ENCODE measurements around the gene TICAM2. TPM values are rescaled to one million over a fixed set of nuclear protein-coding genes. Genes with fewer than 3 reads are reported as not detected.
A peak's percentile ranks its signal among the peaks of the same experiment; 100 is the strongest.

The TICAM2 gene
- total and polyA plus RNA-seq, 9 of the 15 experiments (the other 6 are each of a cell fraction or from before 2014, with no cell fraction given): 0.15 to 1.8 (median 0.98) TPM

- Histone ChIP-seq H4K20me1 (replicated peaks; ENCODE audit: control insufficient read depth, insufficient read depth, low read length) (no peaks in the 10 kb centered on the region), H3K9me1 (ENCODE audit: control insufficient read depth, insufficient read depth, low read length) (no peaks in the 10 kb centered on the region), H3K27ac (ENCODE audit: extremely low read depth, low read depth, low read length) (no peak overlapping the region), H3K4me2 (ENCODE audit: insufficient read depth, low read length) (no peak overlapping the region), H3K4me3 (no peak overlapping the region), H3K36me3 (ENCODE audit: control insufficient read depth, insufficient read depth, low read length) (peaks cover 60% of the 10 kb centered on the region), H3K9me3 (replicated peaks; ENCODE audit: control insufficient read depth, insufficient read depth, low read depth, low read length) (no peaks in the 10 kb centered on the region), H3K9ac (ENCODE audit: insufficient read depth in 1 of 2, low read depth in 2 of 2, low read length in 2 of 2) (no peak overlapping the region), H3K4me1 (replicated peaks in 1 of 2; ENCODE audit: control insufficient read depth in 2 of 2, insufficient read depth in 2 of 2, low read length in 2 of 2) (no peaks in the 10 kb centered on the region), H2AFZ (ENCODE audit: low read depth, low read length) (no peak overlapping the region), H3K79me2 (ENCODE audit: control insufficient read depth, insufficient read depth, low read length) (peaks cover 25% of the 10 kb centered on the region; the same call in 1 of the 3 replicates), H3K27me3 (ENCODE audit: control insufficient read depth in 2 of 2, insufficient read depth in 2 of 2, low read length in 2 of 2) (no peaks in the 10 kb centered on the region)
- DNase-seq (ENCODE audit: extremely low read depth in 1 of 4, low spot score in 3 of 4): no peak
- in situ Hi-C loops (cut with MboI): no loop called here
- ChIA-PET CTCF (ENCODE audit: low intra/inter-chr PET ratio) (no interaction called here), POLR2A (interaction anchor here (1.0 to 1.4 kb wide), 3 partner anchors 9 to 12 kb away, joined by 3 to 5 read pairs (median 4); partner anchors contain the start of gene TICAM2)
- FAIRE-seq: no peak
- peak; percentile 64; the same call in 2 of the 3 replicates for ATAC-seq
- TF ChIP-seq POLR2A (conservative IDR thresholded peaks at IDR 0.05) (peak; percentile 57), NFE2 (IDR thresholded peaks at IDR 0.05; ENCODE audit: low read depth) (no peak), MED1 (CRISPR knock-in tag; IDR thresholded peaks at IDR 0.05; ENCODE audit: borderline replicate concordance) (no peak), COPS2 (conservative IDR thresholded peaks at IDR 0.05) (no peak), HLTF (IDR thresholded peaks at IDR 0.05) (no peak)
- TF ChIP-seq, protein P1, sequence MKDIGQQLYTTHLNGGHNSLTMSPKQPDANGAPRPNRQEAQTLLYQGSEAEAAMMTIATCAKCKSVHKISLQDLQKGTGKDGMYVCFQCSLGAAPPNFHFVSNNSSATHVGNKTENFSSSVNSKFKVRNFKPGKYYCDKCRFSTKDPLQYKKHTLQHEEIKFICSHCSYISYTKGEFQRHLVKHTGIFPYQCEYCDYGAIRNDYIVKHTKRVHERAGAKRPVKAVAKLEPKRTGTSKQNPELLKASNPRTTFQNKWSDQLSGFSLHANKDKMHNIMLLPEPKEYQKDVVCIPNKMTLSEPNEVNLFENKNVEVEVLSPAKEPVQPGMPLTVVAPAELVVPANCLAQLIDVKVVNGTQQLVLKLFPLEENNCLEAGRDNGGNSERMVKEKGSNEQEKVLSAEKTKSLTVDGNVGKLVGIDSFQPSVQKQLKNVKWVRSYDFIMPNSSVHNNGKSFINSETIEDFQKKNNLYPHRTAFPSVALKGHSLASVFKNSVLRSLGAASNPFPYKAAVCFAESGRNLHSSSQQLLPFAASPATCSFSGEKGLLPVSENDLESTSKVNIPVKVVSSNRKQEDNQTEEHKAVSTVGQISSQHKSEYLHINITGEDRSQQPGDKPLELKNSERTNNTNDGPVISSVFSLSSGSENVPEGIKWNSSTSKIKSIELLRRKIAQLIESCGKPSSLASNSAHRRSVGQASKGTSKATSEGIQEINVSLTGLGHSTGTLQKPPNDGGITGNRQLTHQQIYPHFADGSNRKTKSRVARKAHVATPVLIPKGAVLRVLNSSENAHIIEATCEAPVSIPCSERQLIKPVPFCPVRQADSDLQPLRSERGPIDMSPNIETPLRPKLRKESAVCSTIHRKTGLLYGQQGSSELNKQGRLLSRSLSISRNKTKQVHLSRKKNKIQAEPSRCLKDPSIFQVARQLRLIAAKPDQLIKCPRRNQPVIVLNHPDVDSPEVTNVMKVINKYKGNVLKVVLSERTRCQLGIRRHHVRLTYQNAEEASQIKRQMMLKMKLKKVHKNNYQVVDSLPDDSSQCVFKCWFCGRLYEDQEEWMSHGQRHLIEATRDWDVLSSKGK (CRISPR knock-in tag; IDR thresholded peaks at IDR 0.05): no peak
- TF ChIP-seq, protein P2, sequence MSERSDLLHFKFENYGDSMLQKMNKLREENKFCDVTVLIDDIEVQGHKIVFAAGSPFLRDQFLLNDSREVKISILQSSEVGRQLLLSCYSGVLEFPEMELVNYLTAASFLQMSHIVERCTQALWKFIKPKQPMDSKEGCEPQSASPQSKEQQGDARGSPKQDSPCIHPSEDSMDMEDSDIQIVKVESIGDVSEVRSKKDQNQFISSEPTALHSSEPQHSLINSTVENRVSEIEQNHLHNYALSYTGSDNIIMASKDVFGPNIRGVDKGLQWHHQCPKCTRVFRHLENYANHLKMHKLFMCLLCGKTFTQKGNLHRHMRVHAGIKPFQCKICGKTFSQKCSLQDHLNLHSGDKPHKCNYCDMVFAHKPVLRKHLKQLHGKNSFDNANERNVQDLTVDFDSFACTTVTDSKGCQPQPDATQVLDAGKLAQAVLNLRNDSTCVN (CRISPR knock-in tag; IDR thresholded peaks at IDR 0.05): no peak
- intact Hi-C loops (cut with micrococcal nuclease): no loop called here
- 96% methylated on average over 4 of the region's 5 CpGs for WGBS (ENCODE audit: insufficient coverage, low coverage, missing lambda C conversion rate)
- no TSS peak for BruUV-seq (replicated peaks)
These were observed 9.6 kb upstream of the TICAM2 start for GRCh38 chr5:115611873-115612272.
